Measurements from ENCODE around the gene PARP11. TPM values are rescaled to one million over a fixed set of nuclear protein-coding genes. Genes with fewer than 3 reads are reported as not detected.

Gene PARP11
- total RNA-seq, 1 experiment from 2014 or later = 5.2 TPM

DNA sequence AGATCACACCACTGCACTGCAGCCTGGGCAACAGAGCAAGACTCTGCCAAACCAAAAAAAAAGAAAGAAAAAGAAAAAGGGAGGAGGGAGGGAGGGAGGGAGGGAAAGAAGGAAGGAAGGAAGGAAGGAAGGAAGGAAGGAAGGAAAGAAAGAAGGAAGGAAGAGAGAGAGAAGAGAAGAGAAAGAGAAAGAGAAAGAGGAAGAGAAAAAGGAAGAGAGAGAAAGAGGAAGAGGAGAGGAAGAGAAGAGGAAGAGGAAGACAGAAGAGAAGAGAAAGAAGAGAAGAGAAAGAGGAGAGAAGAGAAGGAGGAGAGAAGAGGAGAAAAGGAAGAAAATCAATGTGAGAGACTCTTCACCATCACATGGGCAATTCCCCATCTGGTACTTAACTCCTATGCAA is 62.7 kb downstream of the PARP11 start:
- intact Hi-C loops (cut with micrococcal nuclease; ENCODE audit: unreplicated experiment) = no loop called here
- Mint-ChIP-seq H3K4me3 (ENCODE audit: low read depth, unreplicated experiment) (no peak overlapping the region), H3K4me1 (ENCODE audit: low read depth, unreplicated experiment) (no peaks in the 10 kb centered on the region), H3K27me3 (ENCODE audit: unreplicated experiment) (no peaks in the 10 kb centered on the region), H3K27ac (ENCODE audit: unreplicated experiment) (no peak overlapping the region), H3K36me3 (ENCODE audit: insufficient read depth, unreplicated experiment) (no peaks in the 10 kb centered on the region), H3K9me3 (ENCODE audit: low read depth, unreplicated experiment) (no peaks in the 10 kb centered on the region)
- no TSS peak for BruUV-seq (replicated peaks)
- TF ChIP-seq, protein P1, sequence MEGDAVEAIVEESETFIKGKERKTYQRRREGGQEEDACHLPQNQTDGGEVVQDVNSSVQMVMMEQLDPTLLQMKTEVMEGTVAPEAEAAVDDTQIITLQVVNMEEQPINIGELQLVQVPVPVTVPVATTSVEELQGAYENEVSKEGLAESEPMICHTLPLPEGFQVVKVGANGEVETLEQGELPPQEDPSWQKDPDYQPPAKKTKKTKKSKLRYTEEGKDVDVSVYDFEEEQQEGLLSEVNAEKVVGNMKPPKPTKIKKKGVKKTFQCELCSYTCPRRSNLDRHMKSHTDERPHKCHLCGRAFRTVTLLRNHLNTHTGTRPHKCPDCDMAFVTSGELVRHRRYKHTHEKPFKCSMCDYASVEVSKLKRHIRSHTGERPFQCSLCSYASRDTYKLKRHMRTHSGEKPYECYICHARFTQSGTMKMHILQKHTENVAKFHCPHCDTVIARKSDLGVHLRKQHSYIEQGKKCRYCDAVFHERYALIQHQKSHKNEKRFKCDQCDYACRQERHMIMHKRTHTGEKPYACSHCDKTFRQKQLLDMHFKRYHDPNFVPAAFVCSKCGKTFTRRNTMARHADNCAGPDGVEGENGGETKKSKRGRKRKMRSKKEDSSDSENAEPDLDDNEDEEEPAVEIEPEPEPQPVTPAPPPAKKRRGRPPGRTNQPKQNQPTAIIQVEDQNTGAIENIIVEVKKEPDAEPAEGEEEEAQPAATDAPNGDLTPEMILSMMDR (IDR thresholded peaks at IDR 0.05; ENCODE audit: unreplicated experiment) = no peak
- CTCF ChIA-PET = no interaction called here
- no peak for DNase-seq

DNA sequence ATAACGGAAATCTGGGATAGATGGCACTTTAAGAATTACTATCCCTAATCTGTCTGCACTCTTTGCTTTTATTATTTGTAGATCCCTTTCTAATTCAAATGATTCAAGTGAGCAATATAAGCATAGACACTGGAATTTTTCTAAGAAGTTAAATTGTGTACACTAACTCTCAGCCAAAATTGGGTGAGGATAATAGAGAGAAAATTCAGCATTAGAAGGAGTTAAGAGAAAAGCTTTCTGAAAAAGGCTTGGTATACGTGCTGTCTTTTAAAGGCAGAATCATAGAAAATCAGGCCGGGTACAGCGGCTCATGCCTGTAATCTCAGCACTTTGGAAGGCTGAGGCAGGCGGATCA is 63.2 kb downstream of the PARP11 start:
- no peak for DNase-seq
- H3K4me3 Mint-ChIP-seq (ENCODE audit: low read depth, unreplicated experiment) = no peak overlapping the region
- TF ChIP-seq, protein P1 (IDR thresholded peaks at IDR 0.05; ENCODE audit: unreplicated experiment) = no peak
- BruUV-seq (replicated peaks) = no TSS peak
- intact Hi-C loops (cut with micrococcal nuclease; ENCODE audit: unreplicated experiment) = no loop called here
- H3K9me3 Mint-ChIP-seq (ENCODE audit: low read depth, unreplicated experiment) = no peaks in the 10 kb centered on the region
- H3K4me1 Mint-ChIP-seq (ENCODE audit: low read depth, unreplicated experiment) = no peaks in the 10 kb centered on the region
- no peak overlapping the region for H3K27ac Mint-ChIP-seq (ENCODE audit: unreplicated experiment)
- no peaks in the 10 kb centered on the region for H3K27me3 Mint-ChIP-seq (ENCODE audit: unreplicated experiment)
- CTCF ChIA-PET = no interaction called here
- no peaks in the 10 kb centered on the region for H3K36me3 Mint-ChIP-seq (ENCODE audit: insufficient read depth, unreplicated experiment)

DNA sequence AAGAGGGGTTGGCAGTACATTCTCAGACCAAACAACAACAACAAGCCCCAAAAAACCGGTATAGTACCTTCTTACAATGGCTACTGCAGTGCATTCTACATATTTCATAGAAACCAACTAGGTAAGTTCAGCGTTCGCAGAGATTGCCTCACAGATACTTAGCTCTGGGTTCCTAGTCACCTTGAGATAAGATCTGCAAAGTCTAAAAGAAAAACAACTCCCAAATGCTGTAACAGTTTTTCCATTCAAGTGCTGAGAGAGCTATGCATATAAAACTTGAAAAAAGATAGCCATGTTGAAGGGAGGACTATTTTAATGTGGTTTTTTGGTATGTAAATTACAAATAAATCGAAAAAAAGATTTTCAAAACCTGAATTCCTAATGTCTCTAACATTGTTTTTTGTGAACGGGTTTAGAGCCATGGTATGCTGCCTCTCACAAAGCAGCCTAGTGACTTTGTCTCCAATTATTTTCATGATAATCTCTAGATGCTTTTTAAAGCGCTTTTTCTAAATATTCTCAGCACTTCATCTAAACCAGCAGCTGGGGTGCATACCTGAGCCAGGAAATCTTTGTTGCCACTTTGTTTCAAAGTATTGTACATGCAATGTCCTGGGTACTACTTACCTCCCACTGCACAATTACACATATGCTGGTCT is 63.7 kb downstream of the PARP11 start:
- no peak overlapping the region for H3K4me3 Mint-ChIP-seq (ENCODE audit: low read depth, unreplicated experiment)

DNA sequence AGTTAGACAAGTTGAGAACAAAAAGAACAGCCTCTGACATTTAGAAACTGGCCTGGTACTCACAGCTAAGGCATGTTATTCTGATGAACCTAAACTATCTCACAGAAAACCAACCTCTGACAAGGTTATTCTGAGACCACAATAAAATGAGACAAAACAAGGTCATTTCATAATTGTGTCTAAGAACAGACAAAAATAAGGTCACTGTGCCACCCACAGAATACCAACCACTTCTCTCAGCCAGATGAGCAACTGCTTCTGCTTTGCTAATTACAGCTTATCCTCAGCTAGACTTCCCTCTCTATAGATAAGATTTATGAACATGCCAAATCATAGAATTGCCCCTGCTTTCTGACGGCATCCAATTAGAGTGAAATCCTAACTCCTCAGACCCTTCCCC is 68.1 kb downstream of the PARP11 start:
- no peak for DNase-seq
- intact Hi-C loops (cut with micrococcal nuclease; ENCODE audit: unreplicated experiment) = no loop called here
- TF ChIP-seq, protein P1 (IDR thresholded peaks at IDR 0.05; ENCODE audit: unreplicated experiment) = no peak
- Mint-ChIP-seq H3K4me1 (ENCODE audit: low read depth, unreplicated experiment) (no peaks in the 10 kb centered on the region), H3K27me3 (ENCODE audit: unreplicated experiment) (no peaks in the 10 kb centered on the region), H3K36me3 (ENCODE audit: insufficient read depth, unreplicated experiment) (no peaks in the 10 kb centered on the region), H3K27ac (ENCODE audit: unreplicated experiment) (no peak overlapping the region), H3K9me3 (ENCODE audit: low read depth, unreplicated experiment) (no peaks in the 10 kb centered on the region), H3K4me3 (ENCODE audit: low read depth, unreplicated experiment) (no peak overlapping the region)
- no TSS peak for BruUV-seq (replicated peaks)
- CTCF ChIA-PET = interaction anchor here (3.3 kb wide), 1 partner anchor 505 kb away, joined by 51 read pairs; no protein-coding TSS in a partner anchor

More for the DNA sequence above, 63.7 kb downstream of the PARP11 start:
- H3K27me3 Mint-ChIP-seq (ENCODE audit: unreplicated experiment) = no peaks in the 10 kb centered on the region
- intact Hi-C loops (cut with micrococcal nuclease; ENCODE audit: unreplicated experiment) = no loop called here
- H3K36me3 Mint-ChIP-seq (ENCODE audit: insufficient read depth, unreplicated experiment) = no peaks in the 10 kb centered on the region
- TF ChIP-seq, protein P1 (IDR thresholded peaks at IDR 0.05; ENCODE audit: unreplicated experiment) = no peak
- no peaks in the 10 kb centered on the region for H3K4me1 Mint-ChIP-seq (ENCODE audit: low read depth, unreplicated experiment)
- H3K27ac Mint-ChIP-seq (ENCODE audit: unreplicated experiment) = no peak overlapping the region
- no TSS peak for BruUV-seq (replicated peaks)
- CTCF ChIA-PET = interaction anchor here (1.1 kb wide), 1 partner anchor 509 kb away, joined by 4 read pairs; no protein-coding TSS in a partner anchor
- no peak for DNase-seq
- no peaks in the 10 kb centered on the region for H3K9me3 Mint-ChIP-seq (ENCODE audit: low read depth, unreplicated experiment)

Data from Calu3 (cell line).